ENCODE results near the gene ALOXE3.

DNA sequence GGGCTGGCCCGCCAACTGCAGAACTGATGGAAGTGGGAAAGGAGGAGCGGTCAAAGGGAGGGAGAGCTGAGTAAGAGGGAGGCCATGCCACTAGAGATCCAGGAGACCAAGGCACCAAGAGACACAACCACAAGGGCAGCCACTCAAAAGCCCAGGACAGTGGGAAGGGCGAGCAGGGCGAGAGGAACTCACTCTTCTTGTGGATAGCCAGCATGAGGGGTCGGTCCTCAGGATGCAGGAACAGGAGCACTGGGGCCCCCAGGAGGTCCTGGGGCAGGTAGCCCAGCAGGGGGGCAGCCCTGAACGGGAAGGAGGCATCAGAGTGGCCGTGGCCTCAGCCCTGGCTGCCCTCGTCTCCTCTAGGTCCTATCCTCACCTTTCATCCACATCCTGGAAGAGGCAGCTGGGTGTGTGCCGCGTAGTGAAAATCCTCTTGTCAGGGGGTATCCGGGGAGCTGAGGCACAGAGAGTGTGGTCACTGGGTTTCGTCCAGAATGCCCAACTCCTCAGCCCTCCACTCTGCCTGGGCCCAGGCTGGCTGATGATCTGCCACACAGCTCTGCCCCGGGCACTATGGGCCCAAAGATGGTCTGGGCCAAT lies 29.6 kb upstream of the ALOXE3 start:
- TF ChIP-seq ZNF565 (CRISPR knock-in tag; conservative IDR thresholded peaks at IDR 0.05; ENCODE audit: low read depth) (no peak), ESRRG (CRISPR knock-in tag; IDR thresholded peaks at IDR 0.05) (no peak), ZFP30 (CRISPR knock-in tag; IDR thresholded peaks at IDR 0.05) (no peak), ZFP3 (CRISPR knock-in tag; IDR thresholded peaks at IDR 0.05) (no peak)
- TF ChIP-seq, protein P1, sequence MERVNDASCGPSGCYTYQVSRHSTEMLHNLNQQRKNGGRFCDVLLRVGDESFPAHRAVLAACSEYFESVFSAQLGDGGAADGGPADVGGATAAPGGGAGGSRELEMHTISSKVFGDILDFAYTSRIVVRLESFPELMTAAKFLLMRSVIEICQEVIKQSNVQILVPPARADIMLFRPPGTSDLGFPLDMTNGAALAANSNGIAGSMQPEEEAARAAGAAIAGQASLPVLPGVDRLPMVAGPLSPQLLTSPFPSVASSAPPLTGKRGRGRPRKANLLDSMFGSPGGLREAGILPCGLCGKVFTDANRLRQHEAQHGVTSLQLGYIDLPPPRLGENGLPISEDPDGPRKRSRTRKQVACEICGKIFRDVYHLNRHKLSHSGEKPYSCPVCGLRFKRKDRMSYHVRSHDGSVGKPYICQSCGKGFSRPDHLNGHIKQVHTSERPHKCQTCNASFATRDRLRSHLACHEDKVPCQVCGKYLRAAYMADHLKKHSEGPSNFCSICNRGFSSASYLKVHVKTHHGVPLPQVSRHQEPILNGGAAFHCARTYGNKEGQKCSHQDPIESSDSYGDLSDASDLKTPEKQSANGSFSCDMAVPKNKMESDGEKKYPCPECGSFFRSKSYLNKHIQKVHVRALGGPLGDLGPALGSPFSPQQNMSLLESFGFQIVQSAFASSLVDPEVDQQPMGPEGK (CRISPR knock-in tag; IDR thresholded peaks at IDR 0.05; ENCODE audit: borderline replicate concordance), result no peak

Measured in SK-N-SH treated with all-trans-retinoic acid at 6 μM for 48 hours (cell line).